ENCODE data around the gene ACTL6B. TPM values are rescaled to one million over a fixed set of nuclear protein-coding genes. Genes with fewer than 3 reads are reported as not detected.

Gene ACTL6B
- total and polyA plus RNA-seq, 9 of the 15 experiments (the other 6 are each of a cell fraction or from before 2014, with no cell fraction given), result not detected

DNA sequence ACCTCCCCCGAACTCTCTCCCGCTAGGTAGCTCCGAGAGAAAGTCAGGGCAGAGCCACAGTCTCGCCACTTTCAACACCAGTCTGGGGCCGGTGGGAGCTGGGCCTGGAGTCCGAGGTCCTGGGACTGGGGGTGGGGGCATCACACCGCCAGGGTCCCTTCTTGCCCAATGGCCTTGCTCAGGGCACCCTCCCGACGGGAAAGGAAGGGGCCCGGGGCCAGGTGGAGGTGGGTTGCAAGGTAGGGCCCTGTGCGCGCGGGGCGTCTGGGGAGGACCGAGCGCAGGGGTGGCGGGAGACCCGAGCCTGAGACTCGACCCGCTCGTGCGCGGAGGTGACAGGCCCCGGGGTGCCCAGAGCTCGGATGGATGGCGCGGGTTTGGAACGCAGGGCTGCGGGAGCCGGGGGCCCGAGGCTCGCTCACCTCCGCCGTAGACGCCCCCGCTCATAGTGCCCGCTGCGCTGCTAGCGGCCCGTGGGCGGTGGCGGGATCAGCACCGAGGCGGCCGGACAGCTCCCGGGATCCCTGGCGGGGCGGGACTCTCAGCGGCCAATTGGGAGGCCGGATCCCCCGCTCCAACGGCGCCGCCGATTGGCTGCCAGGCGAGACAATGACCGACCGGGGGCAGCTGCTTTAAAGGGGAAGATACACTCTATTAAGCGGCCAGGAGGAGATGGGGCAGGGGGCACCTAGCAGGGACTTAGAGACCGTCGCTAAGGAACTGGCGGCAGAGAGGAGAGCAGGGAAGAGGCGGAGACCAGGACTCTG is at the start of gene ACTL6B (continued):
- TF ChIP-seq, protein P1, sequence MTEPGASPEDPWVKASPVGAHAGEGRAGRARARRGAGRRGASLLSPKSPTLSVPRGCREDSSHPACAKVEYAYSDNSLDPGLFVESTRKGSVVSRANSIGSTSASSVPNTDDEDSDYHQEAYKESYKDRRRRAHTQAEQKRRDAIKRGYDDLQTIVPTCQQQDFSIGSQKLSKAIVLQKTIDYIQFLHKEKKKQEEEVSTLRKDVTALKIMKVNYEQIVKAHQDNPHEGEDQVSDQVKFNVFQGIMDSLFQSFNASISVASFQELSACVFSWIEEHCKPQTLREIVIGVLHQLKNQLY (CRISPR knock-in tag; conservative IDR thresholded peaks at IDR 0.05), result peak in 1 of 2 experiments; percentile 86; a peak in 1 of 4 replicates
- TF ChIP-seq, protein P2, sequence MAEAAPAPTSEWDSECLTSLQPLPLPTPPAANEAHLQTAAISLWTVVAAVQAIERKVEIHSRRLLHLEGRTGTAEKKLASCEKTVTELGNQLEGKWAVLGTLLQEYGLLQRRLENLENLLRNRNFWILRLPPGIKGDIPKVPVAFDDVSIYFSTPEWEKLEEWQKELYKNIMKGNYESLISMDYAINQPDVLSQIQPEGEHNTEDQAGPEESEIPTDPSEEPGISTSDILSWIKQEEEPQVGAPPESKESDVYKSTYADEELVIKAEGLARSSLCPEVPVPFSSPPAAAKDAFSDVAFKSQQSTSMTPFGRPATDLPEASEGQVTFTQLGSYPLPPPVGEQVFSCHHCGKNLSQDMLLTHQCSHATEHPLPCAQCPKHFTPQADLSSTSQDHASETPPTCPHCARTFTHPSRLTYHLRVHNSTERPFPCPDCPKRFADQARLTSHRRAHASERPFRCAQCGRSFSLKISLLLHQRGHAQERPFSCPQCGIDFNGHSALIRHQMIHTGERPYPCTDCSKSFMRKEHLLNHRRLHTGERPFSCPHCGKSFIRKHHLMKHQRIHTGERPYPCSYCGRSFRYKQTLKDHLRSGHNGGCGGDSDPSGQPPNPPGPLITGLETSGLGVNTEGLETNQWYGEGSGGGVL (CRISPR knock-in tag; IDR thresholded peaks at IDR 0.05), result no peak
- no peak for TF ChIP-seq ZNF121 (CRISPR knock-in tag; conservative IDR thresholded peaks at IDR 0.05)
- TF ChIP-seq, protein P3, sequence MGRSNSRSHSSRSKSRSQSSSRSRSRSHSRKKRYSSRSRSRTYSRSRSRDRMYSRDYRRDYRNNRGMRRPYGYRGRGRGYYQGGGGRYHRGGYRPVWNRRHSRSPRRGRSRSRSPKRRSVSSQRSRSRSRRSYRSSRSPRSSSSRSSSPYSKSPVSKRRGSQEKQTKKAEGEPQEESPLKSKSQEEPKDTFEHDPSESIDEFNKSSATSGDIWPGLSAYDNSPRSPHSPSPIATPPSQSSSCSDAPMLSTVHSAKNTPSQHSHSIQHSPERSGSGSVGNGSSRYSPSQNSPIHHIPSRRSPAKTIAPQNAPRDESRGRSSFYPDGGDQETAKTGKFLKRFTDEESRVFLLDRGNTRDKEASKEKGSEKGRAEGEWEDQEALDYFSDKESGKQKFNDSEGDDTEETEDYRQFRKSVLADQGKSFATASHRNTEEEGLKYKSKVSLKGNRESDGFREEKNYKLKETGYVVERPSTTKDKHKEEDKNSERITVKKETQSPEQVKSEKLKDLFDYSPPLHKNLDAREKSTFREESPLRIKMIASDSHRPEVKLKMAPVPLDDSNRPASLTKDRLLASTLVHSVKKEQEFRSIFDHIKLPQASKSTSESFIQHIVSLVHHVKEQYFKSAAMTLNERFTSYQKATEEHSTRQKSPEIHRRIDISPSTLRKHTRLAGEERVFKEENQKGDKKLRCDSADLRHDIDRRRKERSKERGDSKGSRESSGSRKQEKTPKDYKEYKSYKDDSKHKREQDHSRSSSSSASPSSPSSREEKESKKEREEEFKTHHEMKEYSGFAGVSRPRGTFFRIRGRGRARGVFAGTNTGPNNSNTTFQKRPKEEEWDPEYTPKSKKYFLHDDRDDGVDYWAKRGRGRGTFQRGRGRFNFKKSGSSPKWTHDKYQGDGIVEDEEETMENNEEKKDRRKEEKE (IDR thresholded peaks at IDR 0.05; ENCODE audit: borderline replicate concordance in 1 of 2, control insufficient read depth in 1 of 2, low read depth in 2 of 2, low read length in 1 of 2), result no peak
- TF ChIP-seq RCOR1 (IDR thresholded peaks at IDR 0.05; ENCODE audit: borderline replicate concordance in 1 of 2, low read depth in 2 of 2, low read length in 2 of 2), result peak in 1 of 2 experiments; percentile 89; a peak in 2 of 4 replicates
- TF ChIP-seq, protein P4, sequence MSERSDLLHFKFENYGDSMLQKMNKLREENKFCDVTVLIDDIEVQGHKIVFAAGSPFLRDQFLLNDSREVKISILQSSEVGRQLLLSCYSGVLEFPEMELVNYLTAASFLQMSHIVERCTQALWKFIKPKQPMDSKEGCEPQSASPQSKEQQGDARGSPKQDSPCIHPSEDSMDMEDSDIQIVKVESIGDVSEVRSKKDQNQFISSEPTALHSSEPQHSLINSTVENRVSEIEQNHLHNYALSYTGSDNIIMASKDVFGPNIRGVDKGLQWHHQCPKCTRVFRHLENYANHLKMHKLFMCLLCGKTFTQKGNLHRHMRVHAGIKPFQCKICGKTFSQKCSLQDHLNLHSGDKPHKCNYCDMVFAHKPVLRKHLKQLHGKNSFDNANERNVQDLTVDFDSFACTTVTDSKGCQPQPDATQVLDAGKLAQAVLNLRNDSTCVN (CRISPR knock-in tag; IDR thresholded peaks at IDR 0.05), result no peak
- TF ChIP-seq BACH1 (tag; IDR thresholded peaks at IDR 0.05), result no peak
- no peak for TF ChIP-seq ETS2 (tag; IDR thresholded peaks at IDR 0.05; ENCODE audit: borderline replicate concordance, poor library complexity, severe bottlenecking)
- TF ChIP-seq MAZ (CRISPR knock-in tag; conservative IDR thresholded peaks at IDR 0.05 in 1 of 2, IDR thresholded peaks at IDR 0.05 in 1 of 2), result peak in 1 of 2 experiments; percentile 93; a peak in 3 of 4 replicates
- TF ChIP-seq FIP1L1 (IDR thresholded peaks at IDR 0.05; ENCODE audit: low read depth, low read length, poor library complexity, severe bottlenecking), result no peak
- TF ChIP-seq TSC22D4 (tag; IDR thresholded peaks at IDR 0.05), result no peak
- no peak for TF ChIP-seq NCOR1 (IDR thresholded peaks at IDR 0.05)
- TF ChIP-seq STAG1 (CRISPR knock-in tag; IDR thresholded peaks at IDR 0.05; ENCODE audit: borderline replicate concordance), result no peak; the same call in 1 of the 2 replicates
- no peak for TF ChIP-seq SREBF2 (CRISPR knock-in tag; IDR thresholded peaks at IDR 0.05)

Measured in K562 (cell line).